GM21717 (cell line): ENCODE measurements around the gene RAB43.

Source experiments
- ATAC-seq: cut with Tn5 transposase; IDR thresholded peaks from one replicate; pipeline ENCODE4 v1.9.1; 2021; ENCODE audit warnings: mild to moderate bottlenecking, moderate library complexity; ENCODE audit not compliant: unreplicated experiment

Gene RAB43

GRCh38 chr3:129039271-129040038 is 82.1 kb downstream of the RAB43 start:
- ATAC-seq = no peak

- ATAC-seq = no peak
Measured at GRCh38 chr3:129038121-129038855, 83.3 kb downstream of the RAB43 start.
